Esophagus (tissue), 2 donors: Measurements from ENCODE around the gene CACTIN. TPM values are rescaled to one million over a fixed set of nuclear protein-coding genes. Genes with fewer than 3 reads are reported as not detected.

ENCODE experiments used
- H3K27ac ChIP-seq, 2 donors: one replicate each; pipeline ENCODE4 v1.5.1; 2013; ENCODE audit warnings: low read depth in 2 of 2, mild to moderate bottlenecking in 2 of 2, inconsistent platforms in 1 of 2, low read length in 1 of 2, moderate library complexity in 1 of 2
- H3K27me3 ChIP-seq, 2 donors: one replicate each; pipeline ENCODE4 v1.6.1; 2013; ENCODE audit warnings: low read length in 2 of 2, control low read depth in 1 of 2, mild to moderate bottlenecking in 1 of 2; ENCODE audit not compliant: insufficient read depth in 2 of 2, control insufficient read depth in 1 of 2
- H3K36me3 ChIP-seq, 2 donors: one replicate each; pipeline ENCODE4 v1.6.1; 2013; ENCODE audit warnings: low read length in 1 of 2; ENCODE audit not compliant: control insufficient read depth in 2 of 2, insufficient read depth in 2 of 2
- H3K4me1 ChIP-seq, 2 donors: one replicate each; pipeline ENCODE4 v1.6.1; 2013; ENCODE audit warnings: low read length in 1 of 2; ENCODE audit not compliant: control insufficient read depth in 2 of 2, insufficient read depth in 2 of 2
- H3K4me3 ChIP-seq, 2 donors: one replicate each; pipeline ENCODE4 v1.5.1; 2013; ENCODE audit warnings: low read length in 2 of 2, mild to moderate bottlenecking in 2 of 2, low read depth in 1 of 2, moderate library complexity in 1 of 2
- H3K9me3 ChIP-seq, 2 donors: one replicate each; pipeline ENCODE4 v1.6.1; 2013; ENCODE audit warnings: mild to moderate bottlenecking in 2 of 2, low read depth in 1 of 2, low read length in 1 of 2, moderate library complexity in 1 of 2; ENCODE audit not compliant: control insufficient read depth in 2 of 2, insufficient read depth in 1 of 2
- WGBS, 2 donors: extraction: QIAGEN DNeasy Blood & Tissue Kit; methylation state at CpG; one replicate each; pipeline ENCODE4 v1.1.7; 2013; 5-methylcytosine and 5-hydroxymethylcytosine counted together
- polyA plus RNA-seq, 2 donors: library from polyadenylated mRNA; stranded (reverse); fragments of 200-250 nt; gene quantifications; one replicate each; pipeline ENCODE4 v1.2.3, GENCODE V29; 2013
- donor health status: healthy with polysubstance abuse.
- donor health status: Bipolar disorder and iron deficiency.

The CACTIN gene
- polyA plus RNA-seq, 2 donors = 12.4 to 19.3 TPM

- no peak overlapping the region for H3K27ac ChIP-seq
- no peaks in the 10 kb centered on the region for H3K9me3 ChIP-seq
- no peak overlapping the region for H3K4me3 ChIP-seq
- H3K36me3 ChIP-seq = peaks cover 5 to 47% of the 10 kb centered on the region in 2 donors
- peaks cover 0 to 4% of the 10 kb centered on the region in 2 donors for H3K4me1 ChIP-seq
- WGBS, 2 donors = 88 to 90% methylated on average over 23 of the region's 23 CpGs
- H3K27me3 ChIP-seq = no peaks in the 10 kb centered on the region
Measured at GRCh38 chr19:3646336-3647092, 19.9 kb upstream of the CACTIN start.

GRCh38 chr19:3645726-3646125, 19.1 kb upstream of the CACTIN start:
- Histone ChIP-seq H3K4me1 (peaks cover 0 to 4% of the 10 kb centered on the region in 2 donors), H3K36me3 (peaks cover 5 to 44% of the 10 kb centered on the region in 2 donors), H3K4me3 (no peak overlapping the region), H3K27ac (no peak overlapping the region), H3K27me3 (no peaks in the 10 kb centered on the region), H3K9me3 (no peaks in the 10 kb centered on the region)
- 90 to 91% methylated on average over 21 of the region's 21 CpGs for WGBS, 2 donors

GRCh38 chr19:3645067-3645396, 18.4 kb upstream of the CACTIN start:
- 73 to 74% methylated on average over 11 of the region's 11 CpGs for WGBS, 2 donors
- Histone ChIP-seq H3K36me3 (peaks cover 5 to 41% of the 10 kb centered on the region in 2 donors), H3K27ac (no peak overlapping the region)

GRCh38 chr19:3644351-3645066, 17.9 kb upstream of the CACTIN start:
- peaks cover 0 to 4% of the 10 kb centered on the region in 2 donors for H3K4me1 ChIP-seq
- H3K27me3 ChIP-seq = no peaks in the 10 kb centered on the region
- H3K36me3 ChIP-seq = peaks cover 5 to 43% of the 10 kb centered on the region in 2 donors
- H3K9me3 ChIP-seq = no peaks in the 10 kb centered on the region
- no peak overlapping the region for H3K27ac ChIP-seq
- 73 to 77% methylated on average over 19 of the region's 19 CpGs for WGBS, 2 donors
- H3K4me3 ChIP-seq = no peak overlapping the region

More at GRCh38 chr19:3645067-3645396, 18.4 kb upstream of the CACTIN start:
- Histone ChIP-seq H3K9me3 (no peaks in the 10 kb centered on the region), H3K4me1 (peaks cover 0 to 4% of the 10 kb centered on the region in 2 donors), H3K27me3 (no peaks in the 10 kb centered on the region), H3K4me3 (no peak overlapping the region)

- Histone ChIP-seq H3K27ac (no peak overlapping the region), H3K27me3 (no peaks in the 10 kb centered on the region), H3K4me3 (no peak overlapping the region), H3K36me3 (peaks cover 4 to 43% of the 10 kb centered on the region in 2 donors), H3K4me1 (peaks cover 0 to 4% of the 10 kb centered on the region in 2 donors), H3K9me3 (no peaks in the 10 kb centered on the region)
- 93 to 94% methylated on average over 28 of the region's 28 CpGs for WGBS, 2 donors
Measured at GRCh38 chr19:3643674-3644313, 17.2 kb upstream of the CACTIN start.

GRCh38 chr19:3642987-3643673, 16.5 kb upstream of the CACTIN start:
- WGBS, 2 donors = 90 to 92% methylated on average over 36 of the region's 36 CpGs
- peaks cover 0 to 43% of the 10 kb centered on the region in 2 donors for H3K36me3 ChIP-seq
- H3K27ac ChIP-seq = no peak overlapping the region
- no peaks in the 10 kb centered on the region for H3K9me3 ChIP-seq
- no peak overlapping the region for H3K4me3 ChIP-seq
- H3K27me3 ChIP-seq = no peaks in the 10 kb centered on the region
- H3K4me1 ChIP-seq = peaks cover 0 to 4% of the 10 kb centered on the region in 2 donors

GRCh38 chr19:3642296-3642695, 15.7 kb upstream of the CACTIN start:
- 91 to 92% methylated on average over 17 of the region's 17 CpGs for WGBS, 2 donors
- no peaks in the 10 kb centered on the region for H3K27me3 ChIP-seq
- no peak overlapping the region for H3K4me3 ChIP-seq
- no peak overlapping the region for H3K27ac ChIP-seq
- no peaks in the 10 kb centered on the region for H3K9me3 ChIP-seq
- H3K36me3 ChIP-seq = peaks cover 0 to 42% of the 10 kb centered on the region in 2 donors
- peaks cover 0 to 4% of the 10 kb centered on the region in 2 donors for H3K4me1 ChIP-seq

- no peak overlapping the region for H3K27ac ChIP-seq
- peaks cover 0 to 47% of the 10 kb centered on the region in 2 donors for H3K36me3 ChIP-seq
- 93 to 94% methylated on average over 27 to 28 of the region's 28 CpGs for WGBS, 2 donors
Measured at GRCh38 chr19:3641515-3642269, 15.1 kb upstream of the CACTIN start.

GRCh38 chr19:3639479-3639878, 12.9 kb upstream of the CACTIN start:
- Histone ChIP-seq H3K9me3 (no peaks in the 10 kb centered on the region), H3K4me3 (no peak overlapping the region), H3K36me3 (peaks cover 0 to 41% of the 10 kb centered on the region in 2 donors), H3K27me3 (no peaks in the 10 kb centered on the region), H3K27ac (no peak overlapping the region), H3K4me1 (no peaks in the 10 kb centered on the region)
- 97% methylated on average over 13 of the region's 13 CpGs for WGBS, 2 donors

More at GRCh38 chr19:3641515-3642269, 15.1 kb upstream of the CACTIN start:
- H3K27me3 ChIP-seq = no peaks in the 10 kb centered on the region
- H3K9me3 ChIP-seq = no peaks in the 10 kb centered on the region
- H3K4me3 ChIP-seq = no peak overlapping the region
- H3K4me1 ChIP-seq = peaks cover 0 to 4% of the 10 kb centered on the region in 2 donors
